HEK293 (cell line): Measurements from ENCODE around the gene EXOC3L2.

ENCODE experiments used
- CTCF ChIA-PET: fragments of 350-600 bp; formaldehyde crosslinking; extraction: SDS; loops from one replicate; lab custom pipeline; 2021; ENCODE audit warnings: antibody characterized with exemption; lab: Yijun Ruan, JAX
- POLR2A ChIA-PET: fragments of 300-600 bp; formaldehyde crosslinking; extraction: SDS; loops from one replicate; lab custom pipeline; 2020; ENCODE audit warnings: antibody characterized with exemption, inconsistent platforms; lab: Yijun Ruan, JAX
- H3K27ac ChIP-seq: fragments of 200-500 bp; sonication (Bioruptor generic); 2 replicates; pipeline ENCODE4 v1.5.1; 2014; ENCODE audit warnings: low read depth, low read length, control low read depth, inconsistent platforms; ENCODE audit errors: extremely low read depth
- H3K36me3 ChIP-seq, 2 experiments: fragments of 200-500 bp in 1 of 2; sonication (Bioruptor generic) in 1 of 2; 1 replicate in 1 of 2; 2 replicates in 1 of 2; pipeline ENCODE4 v1.5.1; 2014 to 2017; ENCODE audit warnings: inconsistent platforms in 2 of 2, low read length in 2 of 2; ENCODE audit not compliant: control insufficient read depth in 2 of 2, insufficient read depth in 1 of 2
- H3K4me1 ChIP-seq: fragments of 200-500 bp; sonication (Bioruptor generic); 2 replicates; pipeline ENCODE4 v1.5.1; 2014; ENCODE audit warnings: mild to moderate bottlenecking, low read length, inconsistent platforms; ENCODE audit not compliant: control insufficient read depth, insufficient read depth
- H3K4me3 ChIP-seq: 2 replicates; pipeline ENCODE4 v1.5.1; 2011; ENCODE audit warnings: low read depth, mild to moderate bottlenecking, control low read depth, low read length, moderate library complexity
- H3K9me3 ChIP-seq: fragments of 200-500 bp; sonication (Bioruptor generic); 2 replicates; pipeline ENCODE4 v1.5.1; 2014; ENCODE audit warnings: low read depth, low read length, inconsistent platforms; ENCODE audit not compliant: control insufficient read depth, insufficient read depth
- HOXD13 ChIP-seq: sonication (generic); formaldehyde crosslinking; IDR thresholded peaks from 2 replicates; pipeline ENCODE4 v1.8.0; 2022; ENCODE audit warnings: missing genetic modification reagents, borderline replicate concordance
- KLF7 ChIP-seq: fragments of 450-650 bp; formaldehyde crosslinking; IDR thresholded peaks from 2 replicates; pipeline ENCODE4 v1.5.1; 2016; ENCODE audit warnings: missing biosample characterization, missing genetic modification characterization, borderline replicate concordance
- ZFP69B ChIP-seq: fragments of 450-650 bp; formaldehyde crosslinking; IDR thresholded peaks from 2 replicates; pipeline ENCODE4 v1.5.1; 2016; ENCODE audit warnings: missing biosample characterization, missing genetic modification characterization
- ZIC2 ChIP-seq: fragments of 450-650 bp; formaldehyde crosslinking; IDR thresholded peaks from 2 replicates; pipeline ENCODE4 v1.5.1; 2016; ENCODE audit warnings: missing biosample characterization, missing genetic modification characterization
- ZNF138 ChIP-seq: fragments of 450-650 bp; formaldehyde crosslinking; IDR thresholded peaks from 2 replicates; pipeline ENCODE4 v1.5.1; 2016; ENCODE audit warnings: missing biosample characterization, missing genetic modification characterization, borderline replicate concordance
- ZNF221 ChIP-seq: fragments of 450-650 bp; formaldehyde crosslinking; IDR thresholded peaks from 2 replicates; pipeline ENCODE4 v1.5.1; 2017; ENCODE audit warnings: missing biosample characterization, missing genetic modification characterization, borderline replicate concordance
- ZNF223 ChIP-seq: fragments of 450-650 bp; formaldehyde crosslinking; IDR thresholded peaks from 2 replicates; pipeline ENCODE4 v1.5.1; 2016; ENCODE audit warnings: missing biosample characterization, missing genetic modification characterization
- ZNF248 ChIP-seq: fragments of 450-650 bp; formaldehyde crosslinking; IDR thresholded peaks from 2 replicates; pipeline ENCODE4 v1.5.1; 2017; ENCODE audit warnings: missing biosample characterization, missing genetic modification characterization
- ZNF292 ChIP-seq: fragments of 450-650 bp; formaldehyde crosslinking; IDR thresholded peaks from 2 replicates; pipeline ENCODE4 v1.5.1; 2016; ENCODE audit warnings: low read depth, missing biosample characterization, missing genetic modification characterization, borderline replicate concordance
- ZNF311 ChIP-seq: fragments of 450-650 bp; formaldehyde crosslinking; IDR thresholded peaks from 2 replicates; pipeline ENCODE4 v1.5.1; 2017; ENCODE audit warnings: missing biosample characterization, missing genetic modification characterization, borderline replicate concordance
- ZNF391 ChIP-seq: fragments of 450-650 bp; formaldehyde crosslinking; IDR thresholded peaks from 2 replicates; pipeline ENCODE4 v1.5.1; 2016; ENCODE audit warnings: low read depth, missing biosample characterization, missing genetic modification characterization, borderline replicate concordance
- ZNF416 ChIP-seq: fragments of 450-650 bp; formaldehyde crosslinking; IDR thresholded peaks from 2 replicates; pipeline ENCODE4 v1.5.1; 2016; ENCODE audit warnings: missing biosample characterization, missing genetic modification characterization
- ZNF549 ChIP-seq: fragments of 450-650 bp; IDR thresholded peaks from 2 replicates; pipeline ENCODE4 v1.5.1; 2018; ENCODE audit warnings: missing biosample characterization, missing genetic modification characterization, mild to moderate bottlenecking, inconsistent platforms, moderate library complexity
- ZNF654 ChIP-seq: fragments of 450-650 bp; formaldehyde crosslinking; IDR thresholded peaks from 2 replicates; pipeline ENCODE4 v1.5.1; 2016; ENCODE audit warnings: low read depth, missing biosample characterization, missing genetic modification characterization
- ZNF664 ChIP-seq: fragments of 450-650 bp; formaldehyde crosslinking; IDR thresholded peaks from 2 replicates; pipeline ENCODE4 v1.5.1; 2016; ENCODE audit warnings: missing biosample characterization, missing genetic modification characterization
- ZNF707 ChIP-seq: fragments of 450-650 bp; formaldehyde crosslinking; IDR thresholded peaks from 2 replicates; pipeline ENCODE4 v1.5.1; 2016; ENCODE audit warnings: missing biosample characterization, missing genetic modification characterization
- TF ChIP-seq, protein P1 (sequence below): fragments of 450-650 bp; formaldehyde crosslinking; IDR thresholded peaks from 2 replicates; pipeline ENCODE4; 2016; ENCODE audit warnings: missing biosample characterization, missing genetic modification characterization
- TF ChIP-seq, protein P2 (sequence below): fragments of 450-650 bp; formaldehyde crosslinking; IDR thresholded peaks from 2 replicates; pipeline ENCODE4 v1.5.1; 2017; ENCODE audit warnings: missing biosample characterization, missing genetic modification characterization
- TF ChIP-seq, protein P3 (sequence below): fragments of 450-650 bp; formaldehyde crosslinking; IDR thresholded peaks from 2 replicates; pipeline ENCODE4 v1.5.1; 2016; ENCODE audit warnings: missing biosample characterization, missing genetic modification characterization
- TF ChIP-seq, protein P4 (sequence below): fragments of 450-650 bp; formaldehyde crosslinking; IDR thresholded peaks from 2 replicates; pipeline ENCODE4 v1.5.1; 2016; ENCODE audit warnings: missing biosample characterization, missing genetic modification characterization
- TF ChIP-seq, protein P5 (sequence below): fragments of 450-650 bp; formaldehyde crosslinking; IDR thresholded peaks from 2 replicates; pipeline ENCODE4 v1.5.1; 2016; ENCODE audit warnings: missing biosample characterization, missing genetic modification characterization, borderline replicate concordance
- TF ChIP-seq, protein P6 (sequence below): fragments of 450-650 bp; formaldehyde crosslinking; IDR thresholded peaks from 2 replicates; pipeline ENCODE4 v1.5.1; 2016; ENCODE audit warnings: missing biosample characterization, missing genetic modification characterization

EXOC3L2 gene

DNA sequence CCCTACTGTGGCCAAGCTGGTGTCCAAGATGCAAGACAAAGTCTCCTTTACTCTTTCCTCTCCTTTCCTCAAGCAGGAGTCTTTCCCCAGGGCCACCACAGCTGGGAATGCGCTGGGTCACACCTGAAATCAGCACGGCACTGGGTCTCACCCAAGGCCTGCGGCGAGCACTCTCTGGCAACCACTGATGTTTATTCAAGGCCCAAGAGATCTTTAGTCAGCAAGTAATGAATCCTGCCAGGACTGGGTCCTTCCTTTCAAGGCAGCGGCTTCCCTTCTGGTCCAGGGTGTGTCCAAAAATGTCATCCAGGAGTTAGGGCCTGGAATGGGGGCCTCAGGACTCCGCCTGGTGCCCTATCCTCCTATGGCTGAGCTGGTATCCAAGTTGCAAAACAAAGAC, 42.6 kb downstream of the EXOC3L2 start:
- no peak overlapping the region for H3K4me3 ChIP-seq
- POLR2A ChIA-PET: no interaction called here
- TF ChIP-seq ZNF416 (tag by site-specific recombination) (no peak), ZNF223 (no peak), ZNF138 (tag by site-specific recombination) (no peak), HOXD13 (CRISPR knock-in tag) (no peak), ZNF221 (tag by site-specific recombination) (no peak), ZNF664 (no peak), ZNF707 (tag by site-specific recombination) (no peak), ZNF549 (tag by site-specific recombination) (no peak), ZIC2 (tag by site-specific recombination) (no peak), ZFP69B (tag by site-specific recombination) (no peak), ZNF391 (tag by site-specific recombination) (no peak), ZNF292 (no peak), ZNF311 (tag by site-specific recombination) (no peak), KLF7 (tag by site-specific recombination) (no peak)
- TF ChIP-seq, protein P1, sequence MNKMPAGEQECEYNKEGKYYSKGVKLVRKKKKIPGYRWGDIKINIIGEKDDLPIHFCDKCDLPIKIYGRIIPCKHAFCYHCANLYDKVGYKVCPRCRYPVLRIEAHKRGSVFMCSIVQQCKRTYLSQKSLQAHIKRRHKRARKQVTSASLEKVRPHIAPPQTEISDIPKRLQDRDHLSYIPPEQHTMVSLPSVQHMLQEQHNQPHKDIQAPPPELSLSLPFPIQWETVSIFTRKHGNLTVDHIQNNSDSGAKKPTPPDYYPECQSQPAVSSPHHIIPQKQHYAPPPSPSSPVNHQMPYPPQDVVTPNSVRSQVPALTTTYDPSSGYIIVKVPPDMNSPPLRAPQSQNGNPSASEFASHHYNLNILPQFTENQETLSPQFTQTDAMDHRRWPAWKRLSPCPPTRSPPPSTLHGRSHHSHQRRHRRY (tag by site-specific recombination): no peak
- TF ChIP-seq, protein P2, sequence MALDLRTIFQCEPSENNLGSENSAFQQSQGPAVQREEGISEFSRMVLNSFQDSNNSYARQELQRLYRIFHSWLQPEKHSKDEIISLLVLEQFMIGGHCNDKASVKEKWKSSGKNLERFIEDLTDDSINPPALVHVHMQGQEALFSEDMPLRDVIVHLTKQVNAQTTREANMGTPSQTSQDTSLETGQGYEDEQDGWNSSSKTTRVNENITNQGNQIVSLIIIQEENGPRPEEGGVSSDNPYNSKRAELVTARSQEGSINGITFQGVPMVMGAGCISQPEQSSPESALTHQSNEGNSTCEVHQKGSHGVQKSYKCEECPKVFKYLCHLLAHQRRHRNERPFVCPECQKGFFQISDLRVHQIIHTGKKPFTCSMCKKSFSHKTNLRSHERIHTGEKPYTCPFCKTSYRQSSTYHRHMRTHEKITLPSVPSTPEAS: no peak
- TF ChIP-seq, protein P3, sequence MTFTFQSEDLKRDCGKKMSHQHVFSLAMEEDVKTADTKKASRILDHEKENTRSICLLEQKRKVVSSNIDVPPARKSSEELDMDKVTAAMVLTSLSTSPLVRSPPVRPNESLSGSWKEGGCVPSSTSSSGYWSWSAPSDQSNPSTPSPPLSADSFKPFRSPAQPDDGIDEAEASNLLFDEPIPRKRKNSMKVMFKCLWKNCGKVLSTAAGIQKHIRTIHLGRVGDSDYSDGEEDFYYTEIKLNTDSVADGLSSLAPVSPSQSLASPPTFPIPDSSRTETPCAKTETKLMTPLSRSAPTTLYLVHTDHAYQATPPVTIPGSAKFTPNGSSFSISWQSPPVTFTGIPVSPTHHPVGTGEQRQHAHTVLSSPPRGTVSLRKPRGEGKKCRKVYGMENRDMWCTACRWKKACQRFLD (tag by site-specific recombination): no peak
- TF ChIP-seq, protein P4, sequence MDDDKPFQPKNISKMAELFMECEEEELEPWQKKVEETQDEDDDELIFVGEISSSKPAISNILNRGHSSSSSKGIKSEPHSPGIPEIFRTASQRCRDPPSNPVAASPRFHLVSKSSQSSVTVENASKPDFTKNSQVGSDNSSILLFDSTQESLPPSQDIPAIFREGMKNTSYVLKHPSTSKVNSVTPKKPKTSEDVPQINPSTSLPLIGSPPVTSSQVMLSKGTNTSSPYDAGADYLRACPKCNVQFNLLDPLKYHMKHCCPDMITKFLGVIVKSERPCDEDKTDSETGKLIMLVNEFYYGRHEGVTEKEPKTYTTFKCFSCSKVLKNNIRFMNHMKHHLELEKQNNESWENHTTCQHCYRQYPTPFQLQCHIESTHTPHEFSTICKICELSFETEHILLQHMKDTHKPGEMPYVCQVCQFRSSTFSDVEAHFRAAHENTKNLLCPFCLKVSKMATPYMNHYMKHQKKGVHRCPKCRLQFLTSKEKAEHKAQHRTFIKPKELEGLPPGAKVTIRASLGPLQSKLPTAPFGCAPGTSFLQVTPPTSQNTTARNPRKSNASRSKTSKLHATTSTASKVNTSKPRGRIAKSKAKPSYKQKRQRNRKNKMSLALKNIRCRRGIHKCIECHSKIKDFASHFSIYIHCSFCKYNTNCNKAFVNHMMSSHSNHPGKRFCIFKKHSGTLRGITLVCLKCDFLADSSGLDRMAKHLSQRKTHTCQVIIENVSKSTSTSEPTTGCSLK: no peak
- H3K36me3 ChIP-seq: no peaks in the 10 kb centered on the region
- no peak overlapping the region for H3K27ac ChIP-seq
- CTCF ChIA-PET: interaction anchor here (0.7 kb wide), 1 partner anchor 20 kb away, joined by 3 read pairs; no protein-coding TSS in a partner anchor
- no peaks in the 10 kb centered on the region for H3K4me1 ChIP-seq
- no peaks in the 10 kb centered on the region for H3K9me3 ChIP-seq

DNA sequence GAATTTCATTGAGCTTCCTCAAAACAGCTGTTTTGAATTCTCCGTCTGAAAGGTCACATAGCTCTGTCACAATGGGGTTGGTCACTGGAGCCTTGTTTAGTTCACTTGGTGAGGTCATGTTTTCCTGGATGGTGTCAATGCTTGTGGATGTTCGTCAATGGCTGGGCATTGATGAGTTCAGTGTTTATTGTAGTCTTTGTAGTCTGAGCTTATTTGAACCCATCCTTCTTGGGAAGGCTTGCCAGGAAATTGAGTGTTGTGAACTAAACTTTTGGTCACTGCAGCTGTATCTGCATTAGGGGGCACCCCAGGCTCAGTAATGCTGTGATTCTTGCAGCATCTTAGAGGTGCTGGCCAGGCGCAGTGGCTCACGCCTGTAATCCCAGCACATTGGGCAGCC, 44.6 kb downstream of the EXOC3L2 start:
- POLR2A ChIA-PET: no interaction called here

More for the DNA sequence above, 44.6 kb downstream of the EXOC3L2 start:
- no peaks in the 10 kb centered on the region for H3K4me1 ChIP-seq
- CTCF ChIA-PET: interaction anchor here (0.6 to 2.2 kb wide), 13 partner anchors 8 to 1276 kb away, joined by 3 to 10 read pairs (median 3); no protein-coding TSS in a partner anchor
- no peaks in the 10 kb centered on the region for H3K36me3 ChIP-seq
- no peaks in the 10 kb centered on the region for H3K9me3 ChIP-seq
- TF ChIP-seq ZNF248 (no peak), ZNF654 (tag by site-specific recombination) (peak; percentile 50)
- TF ChIP-seq, protein P5, sequence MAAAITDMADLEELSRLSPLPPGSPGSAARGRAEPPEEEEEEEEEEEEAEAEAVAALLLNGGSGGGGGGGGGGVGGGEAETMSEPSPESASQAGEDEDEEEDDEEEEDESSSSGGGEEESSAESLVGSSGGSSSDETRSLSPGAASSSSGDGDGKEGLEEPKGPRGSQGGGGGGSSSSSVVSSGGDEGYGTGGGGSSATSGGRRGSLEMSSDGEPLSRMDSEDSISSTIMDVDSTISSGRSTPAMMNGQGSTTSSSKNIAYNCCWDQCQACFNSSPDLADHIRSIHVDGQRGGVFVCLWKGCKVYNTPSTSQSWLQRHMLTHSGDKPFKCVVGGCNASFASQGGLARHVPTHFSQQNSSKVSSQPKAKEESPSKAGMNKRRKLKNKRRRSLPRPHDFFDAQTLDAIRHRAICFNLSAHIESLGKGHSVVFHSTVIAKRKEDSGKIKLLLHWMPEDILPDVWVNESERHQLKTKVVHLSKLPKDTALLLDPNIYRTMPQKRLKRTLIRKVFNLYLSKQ (tag by site-specific recombination): no peak
- TF ChIP-seq, protein P6, sequence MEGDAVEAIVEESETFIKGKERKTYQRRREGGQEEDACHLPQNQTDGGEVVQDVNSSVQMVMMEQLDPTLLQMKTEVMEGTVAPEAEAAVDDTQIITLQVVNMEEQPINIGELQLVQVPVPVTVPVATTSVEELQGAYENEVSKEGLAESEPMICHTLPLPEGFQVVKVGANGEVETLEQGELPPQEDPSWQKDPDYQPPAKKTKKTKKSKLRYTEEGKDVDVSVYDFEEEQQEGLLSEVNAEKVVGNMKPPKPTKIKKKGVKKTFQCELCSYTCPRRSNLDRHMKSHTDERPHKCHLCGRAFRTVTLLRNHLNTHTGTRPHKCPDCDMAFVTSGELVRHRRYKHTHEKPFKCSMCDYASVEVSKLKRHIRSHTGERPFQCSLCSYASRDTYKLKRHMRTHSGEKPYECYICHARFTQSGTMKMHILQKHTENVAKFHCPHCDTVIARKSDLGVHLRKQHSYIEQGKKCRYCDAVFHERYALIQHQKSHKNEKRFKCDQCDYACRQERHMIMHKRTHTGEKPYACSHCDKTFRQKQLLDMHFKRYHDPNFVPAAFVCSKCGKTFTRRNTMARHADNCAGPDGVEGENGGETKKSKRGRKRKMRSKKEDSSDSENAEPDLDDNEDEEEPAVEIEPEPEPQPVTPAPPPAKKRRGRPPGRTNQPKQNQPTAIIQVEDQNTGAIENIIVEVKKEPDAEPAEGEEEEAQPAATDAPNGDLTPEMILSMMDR (tag by site-specific recombination): peak; percentile 82
- H3K27ac ChIP-seq: no peak overlapping the region
- H3K4me3 ChIP-seq: no peak overlapping the region
